Skeletal muscle satellite cell (primary cell): Measurements from ENCODE around the gene QSOX2.
"Not testable (repeated sequence)": the region's sequence is repeated elsewhere in the genome, so short reads cannot be mapped to it uniquely, and the experiment has no call there.

ENCODE experiments used
- H3K27me3 ChIP-seq: 2 replicates; pipeline ENCODE4 v1.7.0; 2013; ENCODE audit warnings: low read length; ENCODE audit not compliant: control insufficient read depth, insufficient read depth
- H3K36me3 ChIP-seq: 2 replicates; pipeline ENCODE4 v1.7.0; 2013; ENCODE audit warnings: mild to moderate bottlenecking, control low read depth, low read length; ENCODE audit not compliant: insufficient read depth
- H3K4me1 ChIP-seq: 2 replicates; pipeline ENCODE4 v1.7.0; 2013; ENCODE audit warnings: low read length; ENCODE audit not compliant: control insufficient read depth, insufficient read depth
- H3K4me2 ChIP-seq: 2 replicates; pipeline ENCODE4 v1.7.0; 2013; ENCODE audit warnings: mild to moderate bottlenecking, low read length
- H3K4me3 ChIP-seq: 2 replicates; pipeline ENCODE4 v1.7.0; 2013; ENCODE audit warnings: low read length
- H3K9ac ChIP-seq: 2 replicates; pipeline ENCODE4 v1.7.0; 2013; ENCODE audit warnings: mild to moderate bottlenecking, low read depth, low read length, moderate library complexity
- H3K9me3 ChIP-seq: replicated peaks from 2 replicates; pipeline ENCODE4 v1.7.0; 2013; ENCODE audit warnings: mild to moderate bottlenecking, control low read depth, low read length

QSOX2 gene

GRCh38 chr9:136270173-136270705, 24.6 kb upstream of the QSOX2 start:
- peaks cover 56% of the 10 kb centered on the region for H3K27me3 ChIP-seq
- H3K9me3 ChIP-seq: no peaks in the 10 kb centered on the region
- peaks cover 4% of the 10 kb centered on the region for H3K4me1 ChIP-seq
- no peak overlapping the region for H3K4me2 ChIP-seq
- H3K9ac ChIP-seq: no peak overlapping the region
- H3K36me3 ChIP-seq: no peaks in the 10 kb centered on the region
- no peak overlapping the region for H3K4me3 ChIP-seq

GRCh38 chr9:136268735-136269134, 23.1 kb upstream of the QSOX2 start:
- Histone ChIP-seq H3K9me3 (no peaks in the 10 kb centered on the region), H3K4me1 (peaks cover 4% of the 10 kb centered on the region), H3K27me3 (peaks cover 45% of the 10 kb centered on the region), H3K4me2 (no peak overlapping the region), H3K9ac (no peak overlapping the region), H3K36me3 (no peaks in the 10 kb centered on the region), H3K4me3 (no peak overlapping the region)

- no peak overlapping the region for H3K9ac ChIP-seq
- no peaks in the 10 kb centered on the region for H3K36me3 ChIP-seq
- peaks cover 4% of the 10 kb centered on the region for H3K4me1 ChIP-seq
- peaks cover 40% of the 10 kb centered on the region for H3K27me3 ChIP-seq
- no peaks in the 10 kb centered on the region for H3K9me3 ChIP-seq
- H3K4me3 ChIP-seq: no peak overlapping the region
- H3K4me2 ChIP-seq: no peak overlapping the region
These were observed 22.7 kb upstream of the QSOX2 start for GRCh38 chr9:136268318-136268717.

- H3K36me3 ChIP-seq: no peaks in the 10 kb centered on the region
- H3K4me1 ChIP-seq: peaks cover 4% of the 10 kb centered on the region
- H3K4me2 ChIP-seq: peak overlapping the region; percentile 94
- H3K9me3 ChIP-seq: no peaks in the 10 kb centered on the region
- H3K27me3 ChIP-seq: peaks cover 36% of the 10 kb centered on the region
- peak overlapping the region; percentile 74 for H3K4me3 ChIP-seq
- peak overlapping the region; percentile 68 for H3K9ac ChIP-seq
These were observed 21.9 kb upstream of the QSOX2 start for GRCh38 chr9:136267261-136268111.

GRCh38 chr9:136266641-136267040, 21.0 kb upstream of the QSOX2 start:
- not testable (repeated sequence) for H3K4me1 ChIP-seq, H3K36me3 ChIP-seq, H3K9me3 ChIP-seq, H3K9ac ChIP-seq
- Histone ChIP-seq H3K4me2 (peak overlapping the region; percentile 94), H3K27me3 (peaks cover 39% of the 10 kb centered on the region), H3K4me3 (peak overlapping the region; percentile 40)

GRCh38 chr9:136265561-136266355, 20.1 kb upstream of the QSOX2 start:
- no peak overlapping the region for H3K4me2 ChIP-seq

GRCh38 chr9:136264441-136265405, 19.1 kb upstream of the QSOX2 start:
- peaks cover 4% of the 10 kb centered on the region for H3K4me1 ChIP-seq
- no peaks in the 10 kb centered on the region for H3K9me3 ChIP-seq
- H3K9ac ChIP-seq: no peak overlapping the region
- H3K36me3 ChIP-seq: no peaks in the 10 kb centered on the region
- no peak overlapping the region for H3K4me2 ChIP-seq
- H3K4me3 ChIP-seq: no peak overlapping the region
- peaks cover 41% of the 10 kb centered on the region for H3K27me3 ChIP-seq

More at GRCh38 chr9:136265561-136266355, 20.1 kb upstream of the QSOX2 start:
- no peak overlapping the region for H3K9ac ChIP-seq
- peaks cover 4% of the 10 kb centered on the region for H3K4me1 ChIP-seq
- H3K4me3 ChIP-seq: no peak overlapping the region
- H3K9me3 ChIP-seq: no peaks in the 10 kb centered on the region
- H3K36me3 ChIP-seq: no peaks in the 10 kb centered on the region
- peaks cover 47% of the 10 kb centered on the region for H3K27me3 ChIP-seq

DNA sequence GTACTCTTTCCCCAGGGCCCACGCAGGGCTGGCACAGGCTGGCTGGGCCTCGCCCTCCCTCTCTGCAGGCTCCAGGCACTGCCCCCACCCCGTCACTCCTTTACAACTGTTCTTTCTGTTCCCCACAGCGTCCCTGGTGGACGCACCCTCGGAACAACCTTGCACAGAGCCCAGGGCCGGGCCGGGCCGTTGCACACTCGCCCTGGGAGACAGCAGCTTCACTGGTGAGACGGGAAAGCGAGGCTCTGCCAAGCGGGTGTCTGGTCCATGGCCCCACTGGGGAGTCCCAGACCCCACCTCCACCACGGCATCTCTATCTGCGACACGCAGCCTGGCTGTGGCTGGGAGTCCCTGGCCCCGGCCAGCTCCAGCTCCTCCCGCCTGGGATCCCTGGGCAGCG, 18.4 kb upstream of the QSOX2 start:
- peaks cover 4% of the 10 kb centered on the region for H3K4me1 ChIP-seq
- no peak overlapping the region for H3K4me2 ChIP-seq
- no peak overlapping the region for H3K9ac ChIP-seq
- H3K36me3 ChIP-seq: no peaks in the 10 kb centered on the region
- H3K4me3 ChIP-seq: no peak overlapping the region
- H3K27me3 ChIP-seq: peaks cover 35% of the 10 kb centered on the region
- no peaks in the 10 kb centered on the region for H3K9me3 ChIP-seq

DNA sequence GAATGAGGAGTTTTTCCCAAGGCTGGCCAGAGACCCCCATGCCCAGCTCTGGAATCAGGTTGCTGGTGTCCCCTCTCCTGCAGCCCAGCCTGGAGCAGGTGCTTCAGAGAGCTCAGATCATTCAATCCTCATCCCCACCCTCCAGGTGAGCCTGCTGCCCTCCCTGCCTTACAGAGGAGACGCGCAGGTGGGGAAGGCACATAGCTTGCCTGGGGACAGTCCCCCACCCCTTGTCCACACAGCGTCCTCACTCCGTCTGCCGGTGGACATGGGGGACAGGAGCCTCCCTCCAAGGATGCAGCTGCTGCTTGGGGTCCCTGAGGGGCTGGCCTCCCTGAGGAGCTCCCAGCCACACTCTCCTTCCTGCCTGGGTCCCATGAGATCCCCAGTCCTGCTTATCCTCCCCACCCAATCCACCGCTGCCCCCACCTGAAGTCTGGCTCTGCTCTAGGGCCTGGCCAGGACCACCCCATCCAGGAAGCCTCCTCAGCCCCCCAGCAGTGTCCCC, 17.1 kb upstream of the QSOX2 start:
- no peak overlapping the region for H3K4me3 ChIP-seq
- no peaks in the 10 kb centered on the region for H3K9me3 ChIP-seq
- peaks cover 4% of the 10 kb centered on the region for H3K4me1 ChIP-seq
- H3K27me3 ChIP-seq: peaks cover 26% of the 10 kb centered on the region
- H3K36me3 ChIP-seq: no peaks in the 10 kb centered on the region
- no peak overlapping the region for H3K4me2 ChIP-seq
- no peak overlapping the region for H3K9ac ChIP-seq

- Histone ChIP-seq H3K4me1 (no peaks in the 10 kb centered on the region), H3K9me3 (no peaks in the 10 kb centered on the region), H3K36me3 (no peaks in the 10 kb centered on the region), H3K4me3 (no peak overlapping the region), H3K9ac (no peak overlapping the region), H3K27me3 (peaks cover 24% of the 10 kb centered on the region), H3K4me2 (no peak overlapping the region)
These were observed 16.2 kb upstream of the QSOX2 start for GRCh38 chr9:136261686-136262430.
